ENCODE measurements around the gene ARHGAP15. TPM values are rescaled to one million over a fixed set of nuclear protein-coding genes. Genes with fewer than 3 reads are reported as not detected.
"Not testable (repeated sequence)": the region's sequence is repeated elsewhere in the genome, so short reads cannot be mapped to it uniquely, and the experiment has no call there.

ARHGAP15 gene
- total RNA-seq, 2 experiments from 2014 or later = 72.1 to 98.4 TPM

GRCh38 chr2:143087033-143087432 is 42.2 kb upstream of the ARHGAP15 start:
- Histone ChIP-seq H4K20me1 (ENCODE audit: insufficient read depth, low read length) (no peaks in the 10 kb centered on the region), H3K36me3 (ENCODE audit: insufficient read depth, low read length) (no peaks in the 10 kb centered on the region), H3K9me2 (ENCODE audit: insufficient read depth, low read length) (no peaks in the 10 kb centered on the region), H3K4me3 (ENCODE audit: low read depth, low read length, poor library complexity, severe bottlenecking) (no peak overlapping the region), H2AFZ (ENCODE audit: low read length) (no peak overlapping the region), H3K79me2 (ENCODE audit: insufficient read depth, low read depth, low read length) (no peaks in the 10 kb centered on the region), H3K27ac (ENCODE audit: low read depth, low read length, poor library complexity, severe bottlenecking) (no peak overlapping the region), H3K4me1 (ENCODE audit: insufficient read depth, low read length, poor library complexity, severe bottlenecking) (no peaks in the 10 kb centered on the region), H3K4me2 (ENCODE audit: low read length) (no peak overlapping the region), H3K9me3 (ENCODE audit: low read length) (no peaks in the 10 kb centered on the region)
- TF ChIP-seq CTCF (conservative IDR thresholded peaks at IDR 0.05; ENCODE audit: low read length) (no peak), EZH2phosphoT487 (IDR thresholded peaks at IDR 0.05; ENCODE audit: borderline replicate concordance, low read depth, low read length) (no peak)
- CTCF ChIA-PET (ENCODE audit: unreplicated experiment) = no interaction called here
- no peak for DNase-seq (ENCODE audit: low spot score)
- intact Hi-C loops (cut with micrococcal nuclease; ENCODE audit: unreplicated experiment) = no loop called here
- BruUV-seq (replicated peaks) = no TSS peak
- POLR2A ChIA-PET = no interaction called here

GRCh38 chr2:143088388-143088787 is 40.8 kb upstream of the ARHGAP15 start:
- H3K9me2 ChIP-seq (ENCODE audit: insufficient read depth, low read length) = no peaks in the 10 kb centered on the region
- no peaks in the 10 kb centered on the region for H3K36me3 ChIP-seq (ENCODE audit: insufficient read depth, low read length)
- no peak for TF ChIP-seq CTCF (conservative IDR thresholded peaks at IDR 0.05; ENCODE audit: low read length)
- TF ChIP-seq EZH2phosphoT487 (IDR thresholded peaks at IDR 0.05; ENCODE audit: borderline replicate concordance, low read depth, low read length) = no peak
- POLR2A ChIA-PET = interaction anchor here (0.6 kb wide), 1 partner anchor 1084 kb away, joined by 3 read pairs; no protein-coding TSS in a partner anchor
- H3K4me2 ChIP-seq (ENCODE audit: low read length) = no peak overlapping the region
- no peak overlapping the region for H2AFZ ChIP-seq (ENCODE audit: low read length)
- no peaks in the 10 kb centered on the region for H3K79me2 ChIP-seq (ENCODE audit: insufficient read depth, low read depth, low read length)
- H3K4me3 ChIP-seq (ENCODE audit: low read depth, low read length, poor library complexity, severe bottlenecking) = no peak overlapping the region
- H3K9me3 ChIP-seq (ENCODE audit: low read length) = no peaks in the 10 kb centered on the region
- no peaks in the 10 kb centered on the region for H3K4me1 ChIP-seq (ENCODE audit: insufficient read depth, low read length, poor library complexity, severe bottlenecking)
- intact Hi-C loops (cut with micrococcal nuclease; ENCODE audit: unreplicated experiment) = no loop called here
- BruUV-seq (replicated peaks) = no TSS peak
- no peaks in the 10 kb centered on the region for H4K20me1 ChIP-seq (ENCODE audit: insufficient read depth, low read length)
- DNase-seq (ENCODE audit: low spot score) = no peak
- no peak overlapping the region for H3K27ac ChIP-seq (ENCODE audit: low read depth, low read length, poor library complexity, severe bottlenecking)
- CTCF ChIA-PET (ENCODE audit: unreplicated experiment) = no interaction called here

GRCh38 chr2:143089520-143089919 is 39.7 kb upstream of the ARHGAP15 start:
- CTCF ChIA-PET (ENCODE audit: unreplicated experiment); intact Hi-C loops (cut with micrococcal nuclease; ENCODE audit: unreplicated experiment): not testable (repeated sequence)

More at GRCh38 chr2:143089520-143089919, 39.7 kb upstream of the ARHGAP15 start:
- H4K20me1 ChIP-seq (ENCODE audit: insufficient read depth, low read length); H3K4me1 ChIP-seq (ENCODE audit: insufficient read depth, low read length, poor library complexity, severe bottlenecking); H3K36me3 ChIP-seq (ENCODE audit: insufficient read depth, low read length); DNase-seq (ENCODE audit: low spot score); BruUV-seq (replicated peaks); H3K27ac ChIP-seq (ENCODE audit: low read depth, low read length, poor library complexity, severe bottlenecking); H2AFZ ChIP-seq (ENCODE audit: low read length); H3K9me3 ChIP-seq (ENCODE audit: low read length); H3K4me3 ChIP-seq (ENCODE audit: low read depth, low read length, poor library complexity, severe bottlenecking); POLR2A ChIA-PET; H3K79me2 ChIP-seq (ENCODE audit: insufficient read depth, low read depth, low read length); H3K9me2 ChIP-seq (ENCODE audit: insufficient read depth, low read length); H3K4me2 ChIP-seq (ENCODE audit: low read length): not testable (repeated sequence)

Measured in OCI-LY7 (cell line).